B cell (primary cell): ENCODE results near the gene CRK.

ENCODE experiments used
- EZH2 ChIP-seq: IDR thresholded peaks from 2 replicates; pipeline ENCODE4 v1.6.1; 2012; ENCODE audit warnings: borderline replicate concordance, low read depth, mild to moderate bottlenecking, moderate library complexity, low read length; ENCODE audit not compliant: insufficient read depth, poor library complexity, severe bottlenecking
- TF ChIP-seq, protein P1 (sequence below): fragments of 200-600 bp; IDR thresholded peaks from one replicate; pipeline ENCODE4 v1.8.0; 2022; ENCODE audit warnings: antibody characterized with exemption, mild to moderate bottlenecking

- TF ChIP-seq, protein P1, sequence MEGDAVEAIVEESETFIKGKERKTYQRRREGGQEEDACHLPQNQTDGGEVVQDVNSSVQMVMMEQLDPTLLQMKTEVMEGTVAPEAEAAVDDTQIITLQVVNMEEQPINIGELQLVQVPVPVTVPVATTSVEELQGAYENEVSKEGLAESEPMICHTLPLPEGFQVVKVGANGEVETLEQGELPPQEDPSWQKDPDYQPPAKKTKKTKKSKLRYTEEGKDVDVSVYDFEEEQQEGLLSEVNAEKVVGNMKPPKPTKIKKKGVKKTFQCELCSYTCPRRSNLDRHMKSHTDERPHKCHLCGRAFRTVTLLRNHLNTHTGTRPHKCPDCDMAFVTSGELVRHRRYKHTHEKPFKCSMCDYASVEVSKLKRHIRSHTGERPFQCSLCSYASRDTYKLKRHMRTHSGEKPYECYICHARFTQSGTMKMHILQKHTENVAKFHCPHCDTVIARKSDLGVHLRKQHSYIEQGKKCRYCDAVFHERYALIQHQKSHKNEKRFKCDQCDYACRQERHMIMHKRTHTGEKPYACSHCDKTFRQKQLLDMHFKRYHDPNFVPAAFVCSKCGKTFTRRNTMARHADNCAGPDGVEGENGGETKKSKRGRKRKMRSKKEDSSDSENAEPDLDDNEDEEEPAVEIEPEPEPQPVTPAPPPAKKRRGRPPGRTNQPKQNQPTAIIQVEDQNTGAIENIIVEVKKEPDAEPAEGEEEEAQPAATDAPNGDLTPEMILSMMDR: no peak
- TF ChIP-seq EZH2: no peak
These were observed 41.8 kb upstream of the CRK start for GRCh38 chr17:1497831-1498230.
